Measurements from ENCODE around the gene FCER1G. TPM values are rescaled to one million over a fixed set of nuclear protein-coding genes. Genes with fewer than 3 reads are reported as not detected.

The FCER1G gene
- total and polyA plus RNA-seq, 7 donors: 3.3 to 23.5 (median 10.0) TPM

DNA sequence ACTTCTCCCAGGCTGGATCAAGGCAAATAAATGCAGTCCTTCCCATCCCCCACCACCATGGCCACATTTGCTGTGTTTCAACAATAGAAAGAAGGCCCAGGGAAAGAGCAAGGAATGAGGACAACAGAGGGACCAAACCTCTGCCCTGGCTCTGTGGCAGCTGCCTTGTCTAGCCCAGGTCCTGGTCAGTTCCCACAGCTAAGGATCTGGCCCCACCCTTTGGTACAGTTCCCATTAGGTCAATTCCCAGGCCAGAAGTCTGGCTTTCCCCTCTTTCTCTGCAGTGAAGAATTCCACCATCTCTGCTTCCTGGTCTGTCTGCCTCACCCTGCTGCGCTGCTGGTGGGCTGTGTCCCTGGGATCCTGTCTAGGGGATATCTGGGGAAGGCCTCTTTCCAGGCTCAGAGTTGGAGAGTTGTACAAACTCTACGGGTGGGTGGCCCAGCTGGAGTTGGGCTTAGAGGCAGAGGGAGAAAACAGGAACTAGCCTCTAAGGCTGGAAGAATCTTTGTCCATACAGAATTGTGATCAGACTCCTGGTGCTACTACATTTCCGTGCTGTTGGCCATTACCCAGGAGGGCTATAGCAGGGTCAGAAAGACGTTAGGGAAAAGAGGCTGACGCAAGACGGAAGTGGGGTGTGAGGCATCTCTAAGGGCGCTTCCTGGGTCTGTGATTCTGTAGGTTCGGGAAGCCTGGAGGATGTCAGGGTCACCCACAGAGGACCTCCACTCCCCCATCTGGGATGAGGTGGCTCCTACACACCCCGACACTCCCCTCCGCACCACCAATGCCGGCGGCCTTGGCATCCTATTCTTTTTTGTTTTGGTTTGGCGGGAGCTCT lies 13.9 kb upstream of the FCER1G start:
- peaks cover under 1 to 29% of the 10 kb centered on the region in 2 donors for H3K36me3 ChIP-seq (ENCODE audit: insufficient read depth in 1 of 2, low read depth in 1 of 2)
- ATAC-seq (peak; percentile 18 to 38 (median 32)), DNase-seq (peak; percentile 49 to 76)
- TF ChIP-seq, protein P1, sequence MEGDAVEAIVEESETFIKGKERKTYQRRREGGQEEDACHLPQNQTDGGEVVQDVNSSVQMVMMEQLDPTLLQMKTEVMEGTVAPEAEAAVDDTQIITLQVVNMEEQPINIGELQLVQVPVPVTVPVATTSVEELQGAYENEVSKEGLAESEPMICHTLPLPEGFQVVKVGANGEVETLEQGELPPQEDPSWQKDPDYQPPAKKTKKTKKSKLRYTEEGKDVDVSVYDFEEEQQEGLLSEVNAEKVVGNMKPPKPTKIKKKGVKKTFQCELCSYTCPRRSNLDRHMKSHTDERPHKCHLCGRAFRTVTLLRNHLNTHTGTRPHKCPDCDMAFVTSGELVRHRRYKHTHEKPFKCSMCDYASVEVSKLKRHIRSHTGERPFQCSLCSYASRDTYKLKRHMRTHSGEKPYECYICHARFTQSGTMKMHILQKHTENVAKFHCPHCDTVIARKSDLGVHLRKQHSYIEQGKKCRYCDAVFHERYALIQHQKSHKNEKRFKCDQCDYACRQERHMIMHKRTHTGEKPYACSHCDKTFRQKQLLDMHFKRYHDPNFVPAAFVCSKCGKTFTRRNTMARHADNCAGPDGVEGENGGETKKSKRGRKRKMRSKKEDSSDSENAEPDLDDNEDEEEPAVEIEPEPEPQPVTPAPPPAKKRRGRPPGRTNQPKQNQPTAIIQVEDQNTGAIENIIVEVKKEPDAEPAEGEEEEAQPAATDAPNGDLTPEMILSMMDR (IDR thresholded peaks at IDR 0.05): no peak
- peaks cover 45% of the 10 kb centered on the region for H3K4me1 ChIP-seq
- WGBS, 3 donors: 26 to 30% (median 29%) methylated on average over 13 of the region's 13 CpGs
- H3K27me3 ChIP-seq (ENCODE audit: insufficient read depth in 3 of 3, low read length in 2 of 3): no peaks in the 10 kb centered on the region
- H3K27ac ChIP-seq: peak overlapping the region; percentile 96
- intact Hi-C loops (cut with DNase I): no loop called here
- peak overlapping the region; percentile 87 for H3K4me3 ChIP-seq
- H3K9me3 ChIP-seq: no peaks in the 10 kb centered on the region

DNA sequence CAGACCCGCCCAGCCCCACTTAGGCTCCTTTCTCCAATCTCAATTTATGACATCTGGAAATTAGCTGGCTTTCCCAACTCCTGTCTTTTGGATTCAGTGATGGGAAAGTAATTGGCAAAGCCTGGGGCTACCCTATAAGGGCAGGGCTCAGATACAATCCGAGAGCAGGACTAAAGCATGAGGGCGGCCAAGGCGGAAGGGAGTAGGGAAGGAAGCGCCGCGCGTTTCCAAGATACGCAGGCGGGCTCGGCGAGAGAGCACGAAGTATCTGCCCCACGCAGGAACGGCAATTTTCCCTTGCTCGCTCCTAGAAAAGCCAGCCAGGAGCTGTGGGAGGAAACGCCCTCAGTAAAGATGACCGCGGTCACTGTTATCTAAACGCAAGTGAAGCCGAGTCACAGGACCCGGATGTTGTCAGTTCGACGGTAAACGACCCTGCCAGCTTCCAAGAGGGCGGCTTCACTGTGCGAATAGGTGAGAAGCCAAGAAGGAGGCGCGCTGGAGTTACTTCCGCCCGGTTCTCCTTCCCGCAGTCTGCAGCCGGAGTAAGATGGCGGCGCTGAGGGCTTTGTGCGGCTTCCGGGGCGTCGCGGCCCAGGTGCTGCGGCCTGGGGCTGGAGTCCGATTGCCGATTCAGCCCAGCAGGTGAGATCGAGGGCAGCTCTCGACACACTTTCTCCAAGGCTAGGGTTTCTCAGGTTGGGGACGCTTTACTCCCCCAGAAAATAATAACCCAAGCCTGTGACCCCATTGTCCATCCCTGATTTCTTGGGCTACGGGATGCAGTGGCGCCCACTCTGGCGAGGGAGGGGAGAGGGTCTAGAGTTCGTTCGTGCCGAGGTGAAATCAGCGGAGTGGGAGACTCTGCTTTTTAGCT lies 13.0 kb upstream of the FCER1G start, which contains the start of gene NDUFS2:
NDUFS2 (plus strand) TSS at position 532 of the 877 bp plus-strand sequence; CDS start at position 551, 19 bp downstream.
- H3K9me3 ChIP-seq: no peaks in the 10 kb centered on the region
- 1% methylated on average over 53 of the region's 53 CpGs for WGBS, 3 donors
- TF ChIP-seq, protein P1 (IDR thresholded peaks at IDR 0.05): no peak
- peaks cover 54% of the 10 kb centered on the region for H3K4me1 ChIP-seq
- ATAC-seq (peak; percentile 94 to 95 (median 94)), DNase-seq (peak; percentile 97 to 99)
- peak within 1 kb of the TSS; percentile 87 for H3K4me3 ChIP-seq
- peaks cover 4 to 38% of the 10 kb centered on the region in 2 donors for H3K36me3 ChIP-seq (ENCODE audit: insufficient read depth in 1 of 2, low read depth in 1 of 2)
- peak within 1 kb of the TSS; percentile 96 for H3K27ac ChIP-seq
- no peaks in the 10 kb centered on the region for H3K27me3 ChIP-seq (ENCODE audit: insufficient read depth in 3 of 3, low read length in 2 of 3)
- intact Hi-C loops (cut with DNase I): no loop called here

DNA sequence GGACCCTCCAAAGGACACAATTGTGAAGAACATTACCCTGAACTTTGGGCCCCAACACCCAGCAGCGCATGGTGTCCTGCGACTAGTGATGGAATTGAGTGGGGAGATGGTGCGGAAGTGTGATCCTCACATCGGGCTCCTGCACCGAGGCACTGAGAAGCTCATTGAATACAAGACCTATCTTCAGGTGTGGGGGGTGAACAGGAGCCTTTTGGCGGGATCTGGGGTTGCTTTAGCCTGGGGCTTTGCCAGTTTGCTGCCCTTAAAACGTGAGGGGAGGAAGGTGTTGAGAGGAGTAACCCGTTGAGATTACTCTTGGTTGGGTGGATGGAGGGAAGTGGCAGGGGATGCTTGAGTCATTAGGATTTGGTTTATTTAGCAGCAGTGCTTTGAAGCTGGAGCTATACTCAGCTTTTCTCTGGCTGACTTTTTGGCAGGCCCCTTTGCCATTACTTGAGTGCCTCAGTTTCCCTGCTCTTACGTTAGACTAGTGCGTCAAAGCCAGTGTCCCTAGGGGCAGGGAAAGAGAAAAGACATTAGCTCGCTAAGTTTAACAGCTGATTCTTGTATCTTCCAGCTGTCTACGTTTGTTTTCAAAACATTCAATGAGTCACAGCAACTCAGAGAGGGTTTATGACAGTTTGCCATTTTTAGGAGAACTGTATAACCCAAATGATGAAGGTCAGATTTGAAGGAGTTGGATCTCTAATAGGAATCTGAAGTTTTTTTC lies 8.5 kb upstream of the FCER1G start:
- H3K36me3 ChIP-seq (ENCODE audit: insufficient read depth in 1 of 2, low read depth in 1 of 2): peaks cover 15 to 83% of the 10 kb centered on the region in 2 donors
- H3K4me1 ChIP-seq: peaks cover 49% of the 10 kb centered on the region
- no peaks in the 10 kb centered on the region for H3K9me3 ChIP-seq
- H3K27me3 ChIP-seq (ENCODE audit: insufficient read depth in 3 of 3, low read length in 2 of 3): no peaks in the 10 kb centered on the region
- no peak for DNase-seq
- H3K27ac ChIP-seq: peak overlapping the region; percentile 62
- WGBS, 3 donors: 69 to 74% (median 73%) methylated on average over 12 of the region's 12 CpGs
- no peak for ATAC-seq
- TF ChIP-seq, protein P1 (IDR thresholded peaks at IDR 0.05): no peak
- intact Hi-C loops (cut with DNase I): loop anchor here in 1 of 2 donors (5.0 kb wide), 1 partner anchor 176 kb away; no protein-coding TSS in a partner anchor
- H3K4me3 ChIP-seq: peak overlapping the region; percentile 32

DNA sequence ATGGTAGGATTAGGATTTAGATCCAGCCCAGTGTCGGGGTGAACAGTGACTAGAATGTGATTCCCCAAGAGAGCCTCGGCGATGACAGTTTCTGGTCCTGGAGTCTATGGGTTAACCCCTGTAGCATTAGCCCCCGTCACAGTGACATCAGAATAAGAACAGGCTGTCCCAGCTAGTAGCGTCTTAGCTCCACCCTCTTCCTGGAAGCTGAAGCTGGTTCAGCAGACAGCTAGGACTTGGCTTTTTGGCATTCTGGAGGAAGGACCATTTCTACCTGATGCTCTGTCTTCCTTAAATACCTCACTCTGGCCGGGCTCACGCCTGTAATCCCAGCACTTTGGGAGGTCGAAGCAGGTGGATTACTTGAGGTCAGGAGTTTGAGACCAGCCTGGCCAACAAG lies 7.9 kb upstream of the FCER1G start:
- Histone ChIP-seq H3K27me3 (ENCODE audit: insufficient read depth in 3 of 3, low read length in 2 of 3) (no peaks in the 10 kb centered on the region), H3K4me3 (peak overlapping the region; percentile 32), H3K9me3 (no peaks in the 10 kb centered on the region), H3K36me3 (ENCODE audit: insufficient read depth in 1 of 2, low read depth in 1 of 2) (peaks cover 15 to 89% of the 10 kb centered on the region in 2 donors), H3K27ac (peak overlapping the region; percentile 62), H3K4me1 (peaks cover 49% of the 10 kb centered on the region)
- 42 to 73% (median 60%) methylated on average over 8 of the region's 8 CpGs for WGBS, 3 donors
- peak in 3 of 4 donors; percentile 65 to 69 (median 68) for ATAC-seq
- intact Hi-C loops (cut with DNase I): loop anchor here in 1 of 2 donors (5.0 kb wide), 1 partner anchor 175 kb away; no protein-coding TSS in a partner anchor
- peak in 1 of 2 donors; percentile 33 for DNase-seq
- TF ChIP-seq, protein P1 (IDR thresholded peaks at IDR 0.05): no peak

All from psoas muscle (tissue), 8 donors.